Left ventricle myocardium inferior (tissue), 1 donor: Measurements from ENCODE around the gene PIP4K2B. TPM values are rescaled to one million over a fixed set of nuclear protein-coding genes. Genes with fewer than 3 reads are reported as not detected.

Experiments used
- DNase-seq: peaks from one replicate; pipeline ENCODE4 v3.0.0-alpha.2; 2020
- H3K27ac ChIP-seq: fragments of 200-600 bp; replicated peaks from 2 replicates; pipeline ENCODE4 v1.8.0; 2021
- H3K27me3 ChIP-seq: fragments of 200-600 bp; 2 replicates; pipeline ENCODE4 v1.8.0; 2021; ENCODE audit warnings: low read depth
- H3K36me3 ChIP-seq: fragments of 200-600 bp; 2 replicates; pipeline ENCODE4 v1.8.0; 2021
- H3K4me1 ChIP-seq: fragments of 200-600 bp; 2 replicates; pipeline ENCODE4 v1.8.0; 2021
- H3K4me3 ChIP-seq: fragments of 200-600 bp; 2 replicates; pipeline ENCODE4 v1.8.0; 2021; ENCODE audit warnings: mild to moderate bottlenecking, moderate library complexity
- H3K9me3 ChIP-seq: fragments of 200-600 bp; replicated peaks from 2 replicates; pipeline ENCODE4 v1.8.0; 2021
- intact Hi-C: fragments of 100-400 bp; cut with micrococcal nuclease; formaldehyde crosslinking; loops from one replicate; pipeline ENCODE4 v1.11.0; 2022
- total RNA-seq: library from RNA; stranded (reverse); fragmentation: NEBNext Ultra II Directional; extraction: Animal tissue kit (Norgen Biotek cat#: 25700); gene quantifications from one replicate; pipeline ENCODE4 v1.2.1, GENCODE V29; 2021
- TF ChIP-seq, protein P1 (sequence below): fragments of 200-600 bp; IDR thresholded peaks from 2 replicates; pipeline ENCODE4 v1.8.0; 2021; ENCODE audit warnings: antibody characterized with exemption, mild to moderate bottlenecking, borderline replicate concordance
- donor health status: DM: no; HTN: yes; CAD: no; lungs with severe emphysema.

Gene PIP4K2B
- total RNA-seq, 1 donor from 2014 or later, result 42.7 TPM

DNA sequence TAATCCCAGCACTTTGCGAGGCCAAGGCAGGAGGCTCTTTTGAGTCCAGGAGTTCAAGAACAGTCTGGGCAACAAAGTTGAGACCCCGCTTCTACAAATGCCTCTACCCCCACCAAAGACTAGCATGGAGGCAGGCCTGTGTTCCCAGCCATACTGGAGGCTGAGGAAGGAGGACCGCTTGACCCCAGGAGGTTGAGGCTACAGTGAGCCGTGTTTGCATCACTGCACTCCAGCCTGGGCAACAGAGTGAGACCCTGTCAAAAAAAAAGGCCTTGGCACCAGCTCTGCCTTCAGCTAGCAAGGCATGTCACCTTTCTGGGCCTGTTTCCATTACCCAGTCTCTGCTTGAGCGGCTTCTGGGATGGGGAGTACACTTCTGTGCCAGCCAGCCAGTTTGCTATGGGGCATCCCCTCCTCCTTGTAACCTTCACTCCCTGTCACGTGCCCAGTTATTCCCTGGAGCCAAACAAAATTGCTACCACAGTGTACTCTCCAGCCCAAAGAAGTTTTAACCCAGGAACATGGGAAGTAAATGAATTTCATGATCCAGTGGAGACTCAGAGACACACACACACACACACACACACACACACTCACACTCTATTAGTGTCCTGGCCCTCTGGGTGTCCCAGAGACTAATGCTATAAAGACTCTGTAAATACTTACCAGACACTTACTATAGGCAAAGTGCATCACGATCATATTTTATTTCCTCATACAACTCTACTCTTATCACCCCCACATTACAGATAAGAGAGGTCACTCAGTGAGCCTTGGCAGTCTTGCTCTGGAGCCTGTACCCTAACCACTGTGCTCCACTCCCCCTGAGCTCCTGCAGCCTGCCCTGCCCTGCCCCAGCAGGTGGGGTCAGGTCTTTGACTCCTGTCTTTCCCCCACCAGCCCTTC, 66.7 kb downstream of the PIP4K2B start:
- peak overlapping the region; percentile 97 for H3K27ac ChIP-seq
- no peaks in the 10 kb centered on the region for H3K27me3 ChIP-seq
- no peaks in the 10 kb centered on the region for H3K9me3 ChIP-seq
- intact Hi-C loops, result no loop called here
- peaks cover 76% of the 10 kb centered on the region for H3K4me1 ChIP-seq
- H3K4me3 ChIP-seq, result no peak overlapping the region
- TF ChIP-seq, protein P1, sequence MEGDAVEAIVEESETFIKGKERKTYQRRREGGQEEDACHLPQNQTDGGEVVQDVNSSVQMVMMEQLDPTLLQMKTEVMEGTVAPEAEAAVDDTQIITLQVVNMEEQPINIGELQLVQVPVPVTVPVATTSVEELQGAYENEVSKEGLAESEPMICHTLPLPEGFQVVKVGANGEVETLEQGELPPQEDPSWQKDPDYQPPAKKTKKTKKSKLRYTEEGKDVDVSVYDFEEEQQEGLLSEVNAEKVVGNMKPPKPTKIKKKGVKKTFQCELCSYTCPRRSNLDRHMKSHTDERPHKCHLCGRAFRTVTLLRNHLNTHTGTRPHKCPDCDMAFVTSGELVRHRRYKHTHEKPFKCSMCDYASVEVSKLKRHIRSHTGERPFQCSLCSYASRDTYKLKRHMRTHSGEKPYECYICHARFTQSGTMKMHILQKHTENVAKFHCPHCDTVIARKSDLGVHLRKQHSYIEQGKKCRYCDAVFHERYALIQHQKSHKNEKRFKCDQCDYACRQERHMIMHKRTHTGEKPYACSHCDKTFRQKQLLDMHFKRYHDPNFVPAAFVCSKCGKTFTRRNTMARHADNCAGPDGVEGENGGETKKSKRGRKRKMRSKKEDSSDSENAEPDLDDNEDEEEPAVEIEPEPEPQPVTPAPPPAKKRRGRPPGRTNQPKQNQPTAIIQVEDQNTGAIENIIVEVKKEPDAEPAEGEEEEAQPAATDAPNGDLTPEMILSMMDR, result no peak
- H3K36me3 ChIP-seq, result peaks cover 48% of the 10 kb centered on the region
- no peak for DNase-seq

DNA sequence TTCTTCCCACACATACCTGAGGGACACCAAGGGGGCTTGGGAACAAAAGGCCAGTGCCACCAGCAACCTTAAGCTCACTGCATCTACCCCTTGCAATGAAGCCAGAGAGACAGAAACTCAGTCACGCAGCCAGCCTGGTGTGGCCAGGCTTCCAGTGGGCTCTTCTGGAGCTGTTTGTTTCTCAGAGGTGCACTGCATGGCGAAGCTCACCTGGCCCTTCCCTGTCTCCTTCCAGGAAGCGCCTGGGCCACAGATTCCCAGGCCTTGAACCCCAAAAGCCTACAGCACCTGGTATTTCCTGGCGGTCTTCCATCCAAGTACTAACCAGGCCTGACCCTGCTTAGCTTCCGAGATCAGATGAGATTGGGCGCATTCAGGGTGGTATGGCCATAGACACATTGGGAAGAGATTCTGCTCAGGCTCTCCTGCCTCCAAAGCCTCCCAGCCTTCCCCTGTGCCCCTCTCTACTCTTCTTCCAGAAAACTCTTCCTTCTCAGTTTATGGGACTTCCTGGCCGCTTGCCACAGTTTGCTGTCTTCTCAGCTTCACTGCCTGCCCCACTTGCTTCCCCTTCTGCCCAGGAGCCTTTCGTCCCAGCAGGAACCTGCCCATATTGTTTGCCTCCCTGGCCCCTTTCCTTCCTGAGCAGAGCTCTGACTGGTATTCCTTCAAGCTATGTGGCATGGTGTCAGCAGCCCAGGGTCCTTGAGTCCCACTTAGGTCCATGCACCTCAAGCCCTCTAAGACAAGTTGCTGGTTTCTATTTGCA, 67.6 kb downstream of the PIP4K2B start:
- intact Hi-C loops, result no loop called here
- peaks cover 76% of the 10 kb centered on the region for H3K4me1 ChIP-seq

DNA sequence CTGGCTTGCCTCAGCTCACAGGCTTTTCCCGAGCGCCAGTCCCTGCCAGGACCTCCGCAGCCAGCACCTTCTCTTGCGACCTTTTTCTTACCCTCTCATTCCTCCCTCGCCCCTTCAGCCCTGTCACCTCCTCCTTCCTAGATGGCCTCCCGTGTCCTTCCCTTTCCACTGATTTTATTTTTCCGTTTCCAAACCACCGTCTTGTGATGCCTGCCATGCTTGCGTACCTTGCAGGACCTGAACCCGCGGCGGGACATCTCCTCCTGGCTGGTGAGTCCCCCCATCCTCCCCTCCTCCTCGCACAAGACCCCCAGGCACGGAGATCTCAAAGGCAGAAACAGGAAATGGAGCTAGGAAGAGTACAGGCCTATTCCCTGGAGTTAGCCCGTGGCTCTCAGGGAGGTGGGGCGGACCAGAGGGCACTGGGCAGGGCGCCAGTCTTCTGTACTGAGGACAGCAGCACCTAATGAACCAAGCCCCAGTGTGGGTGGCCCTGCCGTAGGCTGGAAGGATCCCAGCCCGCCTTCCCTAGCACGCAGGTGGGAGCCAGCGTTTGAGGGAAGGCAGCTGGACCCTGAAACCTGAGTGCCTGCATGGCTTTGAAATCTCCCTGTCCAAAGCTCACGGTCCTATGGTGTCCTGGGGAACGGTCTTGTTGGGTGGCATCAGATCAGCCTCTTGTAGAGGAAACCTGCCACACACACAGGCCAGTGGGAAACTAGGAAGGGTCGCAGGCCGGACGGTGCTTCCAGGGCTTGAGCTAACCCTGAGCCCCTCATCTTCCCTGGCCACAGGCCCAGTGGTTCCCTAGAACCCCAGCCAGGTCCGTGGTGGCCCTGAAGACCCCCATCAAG, 68.6 kb downstream of the PIP4K2B start:
- no peaks in the 10 kb centered on the region for H3K27me3 ChIP-seq
- peak overlapping the region; percentile 81 for H3K4me3 ChIP-seq
- peak; percentile 84 for DNase-seq
- intact Hi-C loops, result no loop called here
- peak overlapping the region; percentile 97 for H3K27ac ChIP-seq
- peaks cover 71% of the 10 kb centered on the region for H3K4me1 ChIP-seq
- no peaks in the 10 kb centered on the region for H3K9me3 ChIP-seq
- H3K36me3 ChIP-seq, result peaks cover 34% of the 10 kb centered on the region
- TF ChIP-seq, protein P1, result no peak

More for the DNA sequence above, 67.6 kb downstream of the PIP4K2B start:
- Histone ChIP-seq H3K4me3 (peak overlapping the region; percentile 81), H3K36me3 (peaks cover 41% of the 10 kb centered on the region), H3K27ac (peak overlapping the region; percentile 97), H3K9me3 (no peaks in the 10 kb centered on the region), H3K27me3 (no peaks in the 10 kb centered on the region)
- no peak for DNase-seq
- TF ChIP-seq, protein P1, result no peak

DNA sequence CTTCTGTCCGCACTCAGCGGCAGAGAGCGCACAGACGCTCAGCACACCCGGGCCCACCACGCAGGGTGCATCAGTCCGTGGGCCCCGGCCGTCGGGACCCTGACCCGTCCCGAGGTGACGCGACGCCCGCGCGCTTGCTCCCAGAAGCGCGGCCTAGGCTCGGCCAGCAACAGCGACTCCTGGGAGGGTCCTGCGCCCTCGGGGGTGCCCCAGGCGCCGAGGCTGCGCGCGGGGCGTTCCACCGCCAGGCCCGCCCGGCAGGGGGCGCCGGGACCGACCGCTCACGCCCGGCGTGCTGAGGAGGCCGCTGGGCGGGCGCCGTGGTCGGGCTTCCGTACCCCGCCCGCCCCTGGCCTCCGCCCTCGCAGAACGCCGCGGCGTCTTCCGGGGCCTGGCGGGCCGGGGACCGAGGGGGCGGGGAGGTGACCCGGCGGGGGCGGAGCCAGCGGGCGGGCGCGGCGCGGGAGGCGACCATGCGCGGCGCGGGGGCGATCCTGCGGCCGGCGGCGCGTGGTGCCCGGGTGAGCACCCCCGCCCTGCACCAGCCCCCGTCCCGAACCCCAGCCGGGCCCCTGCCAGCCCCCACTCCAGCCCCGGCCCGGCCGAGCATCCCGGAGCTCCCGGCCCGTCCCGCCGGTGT, 69.3 kb downstream of the PIP4K2B start, which contains the start of gene CISD3:
Gene CISD3 (plus strand): TSS at position 456 of the 640 bp plus-strand sequence. CDS start 18 bp downstream, at position 474.
- Histone ChIP-seq H3K36me3 (peaks cover 36% of the 10 kb centered on the region), H3K4me1 (peaks cover 69% of the 10 kb centered on the region), H3K27me3 (no peaks in the 10 kb centered on the region), H3K27ac (peak within 1 kb of the TSS; percentile 97), H3K4me3 (peak within 1 kb of the TSS; percentile 81), H3K9me3 (no peaks in the 10 kb centered on the region)
- TF ChIP-seq, protein P1, result peak; percentile 85
- DNase-seq, result peak; percentile 89
- intact Hi-C loops, result no loop called here
